HFF-Myc (cell line): ENCODE data around the gene KCTD7.
"Not testable (repeated sequence)": the region's sequence is repeated elsewhere in the genome, so short reads cannot be mapped to it uniquely, and the experiment has no call there.

ENCODE experiments used
- DNase-seq: peaks from one replicate; pipeline ENCODE4 v3.0.0-alpha.2; 2011; ENCODE audit warnings: low read depth; ENCODE audit errors: extremely low read depth
- H3K4me3 ChIP-seq: replicated peaks from 2 replicates; pipeline ENCODE4 v1.5.1; 2011; ENCODE audit warnings: low read depth, mild to moderate bottlenecking, control low read depth, low read length
- TF ChIP-seq, protein P1 (sequence below): IDR thresholded peaks from 2 replicates; pipeline ENCODE4 v1.5.1; 2012; ENCODE audit warnings: mild to moderate bottlenecking, low read depth, low read length, control low read depth; ENCODE audit errors: missing control alignments

The KCTD7 gene

DNA sequence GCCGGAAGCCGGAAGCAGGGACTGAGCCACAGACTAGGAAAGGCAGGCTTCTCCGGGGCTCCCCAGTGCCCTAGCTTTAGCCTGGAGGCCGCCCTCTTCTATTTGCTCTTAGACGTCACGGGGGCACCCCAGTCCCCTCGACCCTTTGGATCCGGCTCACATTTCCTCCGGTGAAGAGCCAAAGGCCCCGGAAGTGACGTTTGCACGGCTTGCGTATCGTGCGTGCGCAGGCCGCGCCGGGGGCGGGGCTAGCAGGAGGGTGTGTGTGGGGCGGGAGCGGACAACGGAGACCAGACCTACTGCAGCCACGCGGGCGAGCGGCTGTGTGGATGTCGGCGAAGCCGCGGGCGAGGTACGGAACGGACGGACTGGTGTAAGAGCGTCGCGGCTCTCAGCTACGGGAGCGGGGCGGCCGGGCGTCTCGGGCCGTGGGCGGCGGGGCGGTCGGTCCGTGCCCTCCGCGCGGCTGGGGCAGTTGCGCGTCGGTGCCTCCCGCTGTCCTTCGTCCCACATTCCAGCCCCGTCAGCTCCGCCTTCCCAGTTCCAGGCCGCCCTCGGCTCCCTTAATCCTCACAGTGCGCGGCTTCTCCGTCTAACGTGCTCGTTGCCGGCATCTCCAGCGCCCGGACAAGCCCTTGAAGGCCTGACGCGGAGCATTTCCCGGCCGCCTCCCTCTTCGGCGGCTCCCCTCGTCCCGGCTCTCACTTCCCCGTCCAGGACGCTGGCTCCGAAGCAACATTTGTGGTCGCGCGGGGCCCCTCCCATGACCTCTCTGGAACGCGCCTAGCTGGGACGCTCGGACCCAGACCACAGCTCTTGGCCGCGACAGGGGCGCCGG, 25.8 kb downstream of the KCTD7 start:
- peak; percentile 92 for DNase-seq
- TF ChIP-seq, protein P1, sequence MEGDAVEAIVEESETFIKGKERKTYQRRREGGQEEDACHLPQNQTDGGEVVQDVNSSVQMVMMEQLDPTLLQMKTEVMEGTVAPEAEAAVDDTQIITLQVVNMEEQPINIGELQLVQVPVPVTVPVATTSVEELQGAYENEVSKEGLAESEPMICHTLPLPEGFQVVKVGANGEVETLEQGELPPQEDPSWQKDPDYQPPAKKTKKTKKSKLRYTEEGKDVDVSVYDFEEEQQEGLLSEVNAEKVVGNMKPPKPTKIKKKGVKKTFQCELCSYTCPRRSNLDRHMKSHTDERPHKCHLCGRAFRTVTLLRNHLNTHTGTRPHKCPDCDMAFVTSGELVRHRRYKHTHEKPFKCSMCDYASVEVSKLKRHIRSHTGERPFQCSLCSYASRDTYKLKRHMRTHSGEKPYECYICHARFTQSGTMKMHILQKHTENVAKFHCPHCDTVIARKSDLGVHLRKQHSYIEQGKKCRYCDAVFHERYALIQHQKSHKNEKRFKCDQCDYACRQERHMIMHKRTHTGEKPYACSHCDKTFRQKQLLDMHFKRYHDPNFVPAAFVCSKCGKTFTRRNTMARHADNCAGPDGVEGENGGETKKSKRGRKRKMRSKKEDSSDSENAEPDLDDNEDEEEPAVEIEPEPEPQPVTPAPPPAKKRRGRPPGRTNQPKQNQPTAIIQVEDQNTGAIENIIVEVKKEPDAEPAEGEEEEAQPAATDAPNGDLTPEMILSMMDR = no peak
- H3K4me3 ChIP-seq = peak overlapping the region; percentile 86

DNA sequence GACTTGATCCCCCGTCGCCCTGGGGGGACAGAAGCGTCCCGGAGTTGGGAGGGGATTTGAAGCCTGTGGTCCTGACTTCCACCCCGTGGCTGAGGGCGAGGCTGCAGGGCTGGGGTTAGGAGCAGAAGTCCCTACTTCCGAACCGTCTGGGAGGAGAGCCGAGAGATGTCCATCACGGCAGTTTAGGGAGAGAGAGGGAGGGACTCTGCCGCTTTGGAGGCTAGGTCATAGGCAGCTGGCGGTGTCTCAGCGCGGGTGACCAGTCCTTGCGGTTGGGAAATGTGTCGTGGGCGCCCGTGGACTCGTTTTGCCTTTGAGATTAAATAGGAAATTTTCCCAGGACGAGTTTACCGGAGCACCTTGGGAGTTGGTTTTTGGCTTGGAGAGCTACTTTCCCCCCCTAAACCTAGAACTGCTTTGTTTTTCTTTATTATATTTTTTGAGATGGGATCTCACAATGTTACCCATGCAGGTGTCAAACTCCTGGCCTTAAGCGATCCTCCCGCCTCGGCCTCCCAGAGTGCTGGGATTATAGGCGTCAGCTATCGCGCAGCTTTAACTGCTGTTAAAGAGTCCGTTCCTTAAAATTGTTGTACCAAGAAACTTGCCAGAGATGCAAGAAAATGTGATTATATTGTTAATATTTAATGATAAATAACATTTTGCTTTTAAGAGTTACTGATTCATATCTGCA, 26.6 kb downstream of the KCTD7 start:
- peak overlapping the region; percentile 86 for H3K4me3 ChIP-seq
- not testable (repeated sequence) for DNase-seq
- TF ChIP-seq, protein P1 = peak; percentile 4

DNA sequence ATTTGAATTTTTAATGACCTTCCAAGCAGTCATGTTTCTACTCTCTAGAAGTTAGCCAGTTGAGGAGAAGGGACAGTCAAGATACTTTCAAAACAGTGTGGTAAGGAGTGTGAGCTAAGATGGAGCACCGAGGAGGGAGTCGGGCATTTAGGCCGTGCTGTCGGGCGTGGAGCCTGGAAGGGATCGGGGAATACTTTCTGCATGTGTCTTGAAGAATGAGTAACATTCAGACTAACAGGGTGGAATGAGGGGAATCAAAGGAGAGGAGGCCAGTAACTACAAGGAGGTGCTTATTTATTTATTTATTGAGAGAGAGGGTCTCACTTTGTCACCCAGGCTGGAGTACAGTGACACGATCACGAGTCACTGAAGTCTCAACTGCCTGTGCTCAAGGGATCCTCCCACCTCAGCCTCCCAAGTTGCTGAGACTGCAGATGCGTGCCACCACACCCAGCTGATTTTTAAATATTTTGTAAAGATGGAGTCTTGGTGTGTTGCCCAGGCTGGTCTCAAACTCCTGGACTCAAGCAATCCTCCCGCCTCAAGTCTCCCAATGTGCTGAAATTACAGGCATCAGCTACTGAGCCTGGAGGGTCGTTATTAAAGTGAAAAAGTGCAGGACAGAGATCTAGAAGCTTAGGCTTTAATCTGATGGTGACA, 27.3 kb downstream of the KCTD7 start:
- not testable (repeated sequence) for DNase-seq
- peak overlapping the region; percentile 86 for H3K4me3 ChIP-seq

DNA sequence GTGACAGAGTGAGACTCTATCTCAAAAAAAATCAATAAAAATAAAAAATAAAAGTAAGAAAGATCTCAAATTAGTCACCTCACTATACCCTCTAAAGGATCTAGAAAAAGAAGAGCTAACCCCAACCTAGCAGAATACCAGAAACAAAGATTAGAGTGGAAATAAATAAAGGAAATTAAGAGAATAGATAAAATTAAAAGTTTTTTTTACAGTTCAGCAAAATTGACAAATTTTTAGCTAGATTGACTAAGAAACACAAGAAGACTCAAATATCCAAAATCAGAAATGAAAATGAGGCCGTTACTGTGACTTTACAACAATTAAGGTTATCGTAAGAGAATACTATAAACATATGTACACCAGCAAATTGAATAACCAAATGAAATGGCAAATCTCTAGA, 29.1 kb downstream of the KCTD7 start:
- no peak for DNase-seq
- TF ChIP-seq, protein P1 = no peak
- no peak overlapping the region for H3K4me3 ChIP-seq

DNA sequence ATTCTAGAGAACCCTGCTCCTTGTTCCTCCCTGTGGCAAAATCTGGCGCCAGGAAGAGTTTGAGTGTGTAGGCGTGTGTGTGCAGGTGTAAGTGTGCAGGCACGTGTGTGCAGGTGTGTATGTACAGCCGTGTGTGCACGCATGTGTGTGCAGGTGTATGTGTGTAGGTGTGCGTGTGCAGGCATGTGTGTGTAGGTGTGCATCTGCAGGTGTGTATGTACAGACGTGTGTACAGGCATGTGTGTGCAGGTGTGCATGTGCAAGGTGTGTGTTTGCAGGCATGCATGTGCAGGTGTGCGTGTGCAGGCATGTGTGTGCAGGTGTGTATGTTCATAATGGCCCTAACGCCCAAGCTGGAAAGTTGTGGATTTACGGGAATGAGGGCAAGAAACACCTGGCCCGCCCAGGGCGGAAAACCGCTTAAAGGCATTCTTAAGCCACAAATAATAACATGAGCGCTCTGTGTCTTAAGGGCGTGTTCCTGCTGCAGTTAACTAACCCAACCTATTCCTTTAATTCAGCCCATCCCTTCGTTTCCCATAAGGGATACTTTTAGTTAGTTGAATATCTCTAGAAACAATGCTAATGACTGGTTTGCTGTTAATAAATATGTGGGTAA, 34.1 kb downstream of the KCTD7 start:
- no peak overlapping the region for H3K4me3 ChIP-seq
- DNase-seq = no peak
- TF ChIP-seq, protein P1 = no peak

DNA sequence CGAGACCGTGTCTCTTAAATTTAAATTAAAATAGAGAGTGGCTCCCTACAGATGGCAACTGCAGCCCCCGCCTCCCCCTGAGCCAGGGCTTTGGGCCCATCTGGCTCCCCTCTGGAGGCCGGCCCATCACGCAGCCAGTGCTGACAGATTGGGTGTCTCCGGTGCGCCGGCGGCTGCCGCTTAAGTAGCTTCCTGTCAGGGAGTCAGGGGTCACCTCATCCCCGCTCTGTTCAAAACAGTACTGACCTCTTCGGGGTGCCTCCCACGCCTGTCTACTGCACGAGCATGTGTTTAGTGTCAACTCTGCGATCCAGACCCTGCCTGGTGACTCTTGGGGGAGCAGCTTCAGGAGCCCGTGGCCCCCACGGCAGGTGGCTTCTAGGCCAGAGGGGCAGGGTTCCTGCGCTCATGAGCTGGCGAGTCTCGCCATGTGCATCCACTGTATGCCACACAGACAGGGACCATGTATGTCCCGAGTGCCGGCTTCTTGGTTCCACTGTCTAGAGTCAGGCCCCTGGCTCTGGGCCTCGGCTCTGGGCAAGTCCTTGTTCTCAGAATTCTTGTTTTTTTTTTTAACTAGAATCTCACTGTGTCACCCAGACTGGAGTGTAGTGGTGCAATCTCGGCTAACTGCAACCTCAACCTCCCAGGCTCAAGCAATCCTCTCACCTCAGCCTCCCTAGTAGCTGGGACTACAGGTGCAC, 36.1 kb downstream of the KCTD7 start:
- no peak for DNase-seq
- TF ChIP-seq, protein P1 = no peak
- no peak overlapping the region for H3K4me3 ChIP-seq
